Fibroblast of upper back skin (primary cell): ENCODE results near the gene IGHMBP2.
"Not testable (repeated sequence)": the region's sequence is repeated elsewhere in the genome, so short reads cannot be mapped to it uniquely, and the experiment has no call there.

Experiments used
- DNase-seq: peaks from one replicate; pipeline ENCODE4 v3.0.0-alpha.2; 2013

IGHMBP2 gene

DNA sequence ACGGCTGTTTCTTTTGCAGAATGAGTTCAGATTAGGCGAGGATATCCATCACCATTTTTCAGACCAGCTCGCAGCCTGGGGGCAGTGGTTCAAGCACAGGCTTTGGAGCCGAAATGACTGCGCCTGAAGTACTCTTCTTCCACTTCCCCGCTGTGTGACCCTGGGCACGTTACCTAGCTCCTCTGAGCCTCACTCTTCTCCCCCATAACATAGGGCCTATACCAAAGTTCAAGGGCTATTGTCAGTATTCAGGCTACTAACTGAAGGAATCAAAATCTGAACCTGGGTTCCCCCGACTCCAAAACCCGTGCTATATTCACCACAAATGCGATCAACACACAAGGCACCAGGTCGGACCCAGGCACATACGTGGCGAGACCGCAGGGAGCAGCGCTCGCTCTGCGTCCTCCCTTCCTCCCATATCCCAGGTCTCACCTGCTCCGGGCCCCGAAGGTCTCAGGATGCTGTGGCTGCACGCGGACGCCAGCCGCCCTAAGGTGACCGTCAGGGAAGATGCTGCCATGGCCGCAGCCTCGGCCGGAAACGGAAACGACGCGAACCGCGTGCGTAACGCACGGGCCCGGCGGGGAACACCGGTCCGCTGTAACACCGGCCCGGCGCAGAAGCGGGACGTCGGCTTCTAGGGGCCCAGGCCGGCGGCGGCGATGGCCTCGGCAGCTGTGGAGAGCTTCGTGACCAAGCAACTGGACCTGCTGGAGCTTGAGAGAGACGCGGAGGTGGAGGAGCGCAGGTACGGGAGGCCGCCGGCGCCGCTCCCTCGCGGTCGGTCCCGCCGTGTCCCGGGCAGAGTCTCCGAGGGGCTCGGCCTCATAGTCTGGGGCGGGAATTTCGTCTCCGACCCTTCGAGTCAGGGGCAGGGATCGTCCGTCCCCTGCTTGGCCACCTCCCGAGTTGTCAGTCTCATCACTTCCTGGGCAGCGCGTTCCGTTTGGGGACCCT is at the start of gene IGHMBP2, which contains the start of gene MRPL21:
IGHMBP2 (plus strand) TSS at position 604 of the 960 bp plus-strand sequence; CDS start at position 666, 62 bp downstream.
MRPL21 (minus strand) TSS at position 545 of the 960 bp plus-strand sequence; CDS start at position 523, 22 bp downstream.
- peak; percentile 76 for DNase-seq

DNA sequence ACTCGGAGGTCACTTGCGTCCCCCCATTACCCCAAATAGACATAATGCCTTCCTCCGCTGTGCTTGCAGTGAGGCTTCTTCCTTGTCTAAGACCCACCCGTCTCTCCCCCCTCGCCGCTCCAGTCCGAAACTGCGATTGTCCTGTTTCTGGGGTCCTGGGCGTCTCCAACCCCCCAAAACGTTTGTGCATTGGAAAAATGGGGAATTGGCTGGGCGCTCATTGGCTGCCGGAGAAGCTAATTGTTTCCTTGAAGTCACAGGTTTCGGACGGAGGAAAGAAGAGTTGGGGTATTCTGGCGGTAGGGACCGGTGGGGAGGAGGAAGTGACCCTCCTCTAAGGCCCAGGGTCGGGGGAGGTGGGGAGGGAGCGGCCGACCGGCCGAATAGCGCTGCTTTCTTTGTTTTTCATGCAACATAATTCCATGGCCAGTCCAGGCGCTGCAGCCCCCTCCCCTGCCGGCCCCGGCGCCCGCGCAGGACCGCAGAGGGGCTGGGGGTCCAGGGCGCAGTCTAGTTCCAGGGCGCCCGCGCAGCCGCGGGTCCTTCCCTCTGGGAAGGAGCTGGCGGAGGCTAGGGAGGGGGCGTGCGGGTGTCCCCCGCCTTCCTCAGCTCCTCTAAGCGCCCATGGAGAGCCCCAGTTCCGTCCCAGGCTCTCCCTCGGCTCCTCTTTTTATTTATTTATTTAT is 49.3 kb upstream of the IGHMBP2 start:
- DNase-seq: no peak

DNA sequence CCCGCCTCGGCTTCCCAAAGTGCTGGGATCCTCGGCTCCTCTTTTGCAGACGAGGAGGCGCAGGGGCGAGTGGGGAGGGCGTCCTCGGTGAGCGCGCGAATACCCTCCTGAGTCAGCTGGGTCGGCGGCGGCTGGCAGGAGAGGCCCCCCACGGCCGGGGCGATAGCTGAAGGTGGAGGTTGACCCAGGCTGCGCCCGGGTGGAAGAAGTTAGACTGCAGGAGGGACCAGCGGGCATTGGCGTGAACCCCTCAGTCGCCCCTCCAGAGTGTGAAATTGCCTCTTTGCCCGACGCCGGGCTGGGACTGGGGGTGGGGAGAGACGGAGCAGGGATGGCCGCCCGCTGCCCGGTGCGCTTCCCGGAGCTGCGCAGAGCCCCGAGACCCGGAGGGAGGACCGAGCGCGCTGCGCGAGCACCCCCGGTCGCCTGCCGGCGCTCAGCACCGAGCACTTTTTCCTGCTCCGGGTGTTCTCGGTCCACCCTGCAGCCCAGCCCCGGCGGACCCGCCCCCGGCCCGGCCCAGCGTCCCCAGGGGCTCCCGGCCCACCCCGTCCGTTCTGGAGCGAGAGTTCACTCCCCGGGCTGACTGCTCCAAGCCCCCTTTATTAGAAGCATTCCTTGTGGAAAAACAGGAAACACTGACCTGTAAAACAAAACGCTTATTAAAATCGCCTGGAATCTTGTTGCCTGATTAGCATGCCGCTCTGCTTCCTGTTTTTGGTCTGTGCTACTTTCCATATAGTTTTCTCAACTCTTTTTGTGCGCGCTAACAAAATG is 48.3 kb upstream of the IGHMBP2 start:
- DNase-seq: no peak

DNA sequence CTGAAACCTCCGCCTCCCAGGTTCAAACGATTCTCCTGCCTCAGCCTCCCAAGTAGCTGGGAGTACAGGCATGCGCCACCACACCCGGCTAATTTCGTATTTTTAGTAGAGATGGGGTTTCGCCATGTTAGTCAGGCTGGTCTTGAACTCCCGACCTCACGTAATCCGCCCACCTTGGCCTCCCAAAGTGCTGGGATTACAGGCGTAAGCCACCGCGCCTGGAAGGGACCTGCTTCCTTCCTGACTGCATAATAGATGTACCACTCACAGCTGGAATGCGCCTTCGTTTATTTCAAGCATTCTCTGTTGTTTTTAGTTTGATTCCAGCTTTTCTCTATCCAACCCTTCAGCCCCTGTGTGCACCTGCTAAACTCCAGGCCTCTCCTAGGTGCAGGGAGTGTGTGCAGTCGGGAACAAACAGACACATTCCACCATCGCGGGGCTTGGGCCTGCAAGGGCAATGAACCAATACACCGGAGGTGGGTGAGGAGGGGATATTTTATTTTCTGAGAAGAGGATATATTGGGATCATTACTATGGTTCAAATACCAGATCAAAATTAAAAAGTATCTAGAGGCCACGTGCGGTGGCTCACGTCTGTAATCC is 47.2 kb upstream of the IGHMBP2 start:
- DNase-seq: not testable (repeated sequence)

DNA sequence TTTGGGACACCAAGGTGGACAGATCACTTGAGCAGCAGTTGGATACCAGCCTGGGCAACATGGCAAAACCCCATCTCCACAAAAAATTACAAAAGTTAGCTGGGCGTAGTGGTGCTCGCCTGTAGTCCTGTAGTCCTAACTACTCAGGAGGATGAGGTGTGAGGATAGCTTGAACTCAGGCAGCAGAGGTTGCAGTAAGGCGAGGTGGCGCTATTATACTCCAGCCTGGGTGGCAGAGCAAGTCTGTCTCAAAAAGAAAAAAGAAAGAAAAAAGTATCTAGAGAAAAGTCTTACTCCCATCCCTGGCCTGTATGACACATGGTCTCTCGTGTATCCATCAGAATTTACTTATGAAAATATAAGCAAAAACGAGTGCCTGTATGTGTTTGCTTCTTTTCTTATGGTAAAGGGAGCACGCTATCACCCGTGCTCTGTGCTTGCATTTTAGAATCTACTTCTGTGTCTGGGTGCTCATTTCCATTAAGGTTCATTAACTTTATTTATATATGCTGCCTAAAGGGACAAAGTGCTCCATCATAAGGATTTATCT is 46.6 kb upstream of the IGHMBP2 start:
- no peak for DNase-seq

DNA sequence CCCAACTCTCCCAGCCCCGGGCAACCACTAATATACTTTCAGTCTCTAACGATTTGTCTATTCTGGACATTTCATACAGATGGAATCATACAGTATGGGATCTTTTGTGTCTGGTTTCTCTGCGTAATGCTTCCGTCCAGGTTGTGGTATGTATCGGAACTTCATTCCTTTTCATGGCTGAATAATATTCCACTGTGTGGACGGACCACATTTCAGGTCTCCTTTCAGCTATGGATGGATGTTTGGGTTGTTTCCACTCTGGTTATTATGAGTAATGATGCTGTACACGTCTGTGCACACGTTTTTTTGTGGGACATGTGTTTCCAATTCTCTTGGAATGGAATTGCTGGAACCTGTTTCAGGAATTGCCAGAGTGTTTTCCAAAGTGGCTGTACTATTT is 44.6 kb upstream of the IGHMBP2 start:
- DNase-seq: no peak

DNA sequence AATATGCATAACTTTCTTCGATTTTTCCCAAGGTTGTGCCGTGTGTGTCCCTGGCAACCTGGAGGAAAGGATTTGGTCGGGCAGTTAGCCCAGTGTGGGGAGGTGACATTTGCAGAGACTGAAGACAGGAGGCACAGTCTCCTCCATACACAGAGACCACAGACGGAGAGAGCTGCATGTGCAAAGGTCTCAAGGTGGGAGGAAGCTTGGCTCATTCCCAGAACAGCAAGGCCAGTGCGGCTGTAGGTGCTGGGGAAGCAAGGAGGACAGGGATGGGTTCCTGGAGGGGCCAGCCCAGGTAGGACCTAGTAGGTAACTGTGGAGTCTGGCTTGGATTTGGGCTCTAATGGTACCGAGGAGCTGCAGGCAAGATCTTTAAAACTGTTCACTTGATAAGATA is 41.3 kb upstream of the IGHMBP2 start:
- DNase-seq: no peak

DNA sequence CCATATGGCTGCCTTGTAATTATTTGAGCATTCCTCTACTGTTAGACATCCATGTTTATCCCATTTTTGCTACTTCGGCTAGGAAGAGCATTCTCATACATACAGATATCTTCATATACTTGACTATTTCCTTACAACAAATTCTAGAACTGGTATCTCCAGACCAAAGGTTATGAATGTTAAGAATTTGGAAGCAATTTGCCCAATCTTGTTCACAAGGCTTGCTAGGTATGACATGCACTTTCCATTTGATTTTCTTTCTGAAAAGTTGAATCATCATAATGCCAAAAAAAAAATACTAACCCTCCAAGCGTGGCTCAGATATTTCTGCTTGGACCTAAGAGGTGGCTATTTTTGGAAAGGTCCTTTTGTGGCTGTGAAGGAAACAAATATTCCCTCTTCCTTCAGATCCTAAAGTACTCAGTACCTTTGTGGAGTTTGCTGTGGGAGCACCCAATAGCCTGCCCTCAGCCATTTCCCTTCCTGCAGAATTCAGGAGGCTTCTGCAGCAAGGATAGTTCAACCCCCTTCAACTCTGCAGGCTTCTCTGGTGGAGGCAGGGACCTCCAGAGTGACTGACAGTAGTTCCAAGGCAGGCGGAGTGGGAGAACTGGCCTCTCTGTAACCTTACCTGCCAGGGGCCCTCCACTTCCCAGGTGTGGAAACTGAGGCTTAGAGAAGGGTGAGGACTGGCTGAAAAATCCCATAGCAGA is 40.0 kb upstream of the IGHMBP2 start:
- DNase-seq: no peak

DNA sequence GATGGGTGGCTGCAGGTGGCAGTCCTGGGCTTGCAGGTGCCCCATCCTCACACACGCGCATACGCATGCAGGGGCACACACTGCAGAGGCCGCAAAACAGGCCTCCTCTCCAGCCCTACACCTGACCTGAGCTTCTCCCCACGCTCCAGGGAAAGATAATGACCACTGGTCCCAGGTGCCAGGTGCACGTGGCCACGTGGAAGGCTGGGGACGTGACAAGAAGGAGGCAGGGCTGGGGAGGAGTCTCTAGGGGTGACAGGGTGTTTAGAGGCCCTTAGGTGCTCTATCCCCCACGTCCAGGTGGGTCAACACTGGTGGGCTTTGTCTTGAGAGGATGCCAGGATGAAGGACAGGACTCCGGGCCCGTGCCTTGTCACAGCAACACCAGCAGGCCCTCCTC is 38.5 kb upstream of the IGHMBP2 start:
- no peak for DNase-seq

DNA sequence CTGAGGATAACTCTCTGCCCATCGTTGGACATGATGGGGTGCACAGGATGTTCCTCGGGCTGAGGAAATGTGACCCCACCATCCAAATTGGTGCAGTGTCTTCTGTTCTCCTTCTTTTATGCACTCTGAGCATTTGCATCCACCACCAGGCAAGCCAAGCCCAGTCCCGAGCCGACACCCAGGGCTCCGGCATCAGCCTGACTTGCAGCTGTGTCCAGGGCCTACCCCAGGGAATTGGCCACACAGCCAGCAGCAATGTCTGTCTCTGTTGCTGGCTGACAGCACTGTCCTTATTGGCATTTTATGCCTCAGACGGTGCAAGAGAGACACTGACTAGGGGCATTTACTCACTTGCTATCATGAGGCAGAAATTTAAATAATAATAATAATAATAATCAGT is 36.6 kb upstream of the IGHMBP2 start:
- no peak for DNase-seq

DNA sequence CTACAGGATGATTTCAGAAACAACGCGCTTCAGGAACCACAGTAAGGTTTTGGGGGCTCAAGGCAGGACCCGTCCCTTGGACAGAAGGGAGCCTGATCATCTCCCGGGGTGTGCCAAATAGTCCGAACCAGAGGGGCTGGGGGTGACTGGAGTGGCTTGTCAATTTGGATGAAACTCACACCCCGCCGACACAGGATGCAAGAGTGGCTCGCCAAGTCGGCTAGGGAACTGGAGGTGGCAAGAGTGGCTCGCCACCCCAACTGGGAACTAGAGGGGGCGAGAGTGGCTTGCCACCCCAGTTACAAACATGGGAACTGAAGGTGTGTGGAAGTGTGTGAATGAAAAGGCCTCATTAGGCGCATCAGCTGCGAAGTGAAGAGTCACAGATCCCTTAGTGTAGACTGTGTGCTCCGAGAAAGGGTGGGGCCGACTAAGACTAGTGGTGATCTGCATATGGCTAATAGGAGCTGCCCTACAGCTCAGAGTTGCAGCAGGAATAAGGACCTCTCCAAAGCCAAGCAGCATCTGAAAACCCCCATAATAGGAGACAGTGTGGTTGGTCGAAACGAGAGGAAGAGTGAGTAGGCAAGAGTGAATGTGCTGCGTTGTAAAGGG is 35.4 kb upstream of the IGHMBP2 start:
- DNase-seq: no peak

DNA sequence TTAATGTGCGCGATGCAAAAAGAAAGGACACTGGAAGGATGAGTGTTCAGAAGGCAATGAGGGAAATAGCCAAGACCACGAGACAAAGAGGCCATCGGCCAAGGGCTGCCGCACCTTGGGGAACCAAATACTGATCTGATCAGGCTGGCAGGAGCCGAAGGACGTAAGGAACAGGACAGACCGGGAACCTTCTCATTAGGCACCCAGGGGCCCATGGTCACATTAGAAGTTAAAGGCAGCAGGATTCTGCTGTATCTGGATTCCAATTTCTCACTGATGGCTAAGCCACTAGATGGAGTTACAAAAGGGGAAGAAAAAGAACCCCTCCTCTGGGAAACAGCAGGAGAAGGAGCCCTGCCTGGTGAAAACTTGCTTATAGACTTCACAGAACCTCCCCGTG is 33.2 kb upstream of the IGHMBP2 start:
- DNase-seq: no peak

DNA sequence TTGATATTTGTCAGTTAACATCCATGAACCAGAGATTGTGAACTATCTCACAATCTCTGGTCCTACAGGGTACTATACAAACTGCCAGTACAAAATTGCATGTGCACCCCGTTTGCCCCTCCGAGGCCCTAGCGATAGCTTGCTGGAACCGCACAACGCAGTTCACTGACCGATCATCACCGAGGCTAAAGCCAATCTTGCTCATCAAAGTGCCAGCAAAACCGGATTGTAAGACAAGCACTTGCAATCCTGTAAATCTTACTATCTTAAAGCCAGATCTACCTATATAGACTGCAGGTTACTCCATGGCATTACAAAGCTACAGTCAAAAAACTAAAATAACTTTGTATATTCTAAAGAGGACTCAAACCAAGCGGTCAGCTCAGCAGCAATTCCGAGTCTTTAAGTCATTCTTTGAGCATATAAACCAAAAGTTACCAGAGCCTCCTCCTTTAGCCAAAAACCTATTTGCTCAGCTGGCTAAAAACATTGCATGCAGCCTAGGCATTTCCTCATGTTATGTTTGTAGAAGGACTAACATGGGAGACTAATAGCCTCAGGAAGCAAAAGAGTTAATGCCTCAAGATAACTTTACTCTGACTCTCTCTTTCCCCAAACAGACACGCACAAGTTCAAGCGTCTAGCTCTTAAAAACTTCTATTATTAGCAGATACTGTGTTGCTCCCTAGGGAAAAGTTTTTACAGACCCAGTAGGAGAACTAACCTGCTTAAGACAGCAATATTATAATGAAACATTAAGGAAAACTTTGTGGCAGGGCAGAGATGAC is 31.3 kb upstream of the IGHMBP2 start:
- peak; percentile 54 for DNase-seq

DNA sequence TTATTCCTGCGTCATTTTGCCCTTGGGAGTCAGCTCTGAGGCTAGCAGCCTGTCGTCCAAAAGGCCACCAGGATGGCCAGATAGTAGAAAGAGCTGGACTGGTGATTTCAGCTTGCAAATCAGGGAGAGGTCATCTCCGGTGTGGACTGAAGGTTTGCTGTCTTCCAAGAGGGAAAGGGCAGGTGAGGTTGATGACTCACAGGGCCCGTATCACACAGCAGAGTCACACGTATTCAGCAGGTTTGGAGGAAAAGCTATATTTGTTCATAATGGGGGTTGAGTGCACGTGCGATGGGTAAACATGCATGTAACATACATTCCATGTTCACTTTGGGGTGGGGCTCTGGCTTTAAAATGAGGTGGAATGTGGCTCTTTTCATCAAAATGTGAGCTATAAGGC is 25.7 kb upstream of the IGHMBP2 start:
- DNase-seq: no peak

DNA sequence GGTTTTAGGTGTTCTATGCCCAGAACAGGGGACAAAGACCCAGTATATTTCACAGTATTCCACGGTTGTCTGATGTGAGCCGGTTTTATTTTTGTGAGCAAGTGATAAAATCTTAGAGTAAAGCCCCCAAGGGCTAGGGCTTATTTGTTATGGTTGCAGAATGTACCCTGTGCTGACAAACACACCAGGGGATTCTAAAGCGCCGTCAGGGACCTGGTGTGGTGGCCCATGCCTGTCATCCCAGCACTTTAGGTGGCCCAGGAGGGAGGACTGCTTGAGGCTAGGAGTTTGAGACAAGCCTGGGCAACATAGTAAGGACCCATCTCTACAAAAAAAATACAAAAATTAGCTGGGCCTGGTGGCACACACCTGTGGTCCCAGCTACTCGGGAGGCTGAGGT is 22.8 kb upstream of the IGHMBP2 start:
- DNase-seq: no peak

DNA sequence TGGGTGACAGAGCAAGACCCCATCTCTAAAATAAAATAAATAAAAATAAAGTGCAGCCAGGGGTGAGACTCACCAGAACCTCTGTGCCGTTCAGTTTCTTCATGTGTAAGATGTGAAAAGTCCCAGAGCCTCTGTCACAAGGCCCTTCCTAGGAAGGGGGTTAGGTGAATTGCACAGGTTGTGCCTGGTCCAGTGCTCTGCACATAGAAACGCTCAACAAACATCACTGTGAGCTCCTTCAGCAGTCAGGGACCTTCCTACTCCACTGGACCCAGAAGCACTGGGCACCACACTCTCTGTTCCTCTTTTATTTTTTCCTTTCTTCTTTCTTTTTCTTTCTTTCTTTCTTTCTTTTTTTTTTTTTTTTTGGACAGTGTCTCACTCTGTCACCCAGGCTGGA is 22.4 kb upstream of the IGHMBP2 start:
- DNase-seq: no peak

DNA sequence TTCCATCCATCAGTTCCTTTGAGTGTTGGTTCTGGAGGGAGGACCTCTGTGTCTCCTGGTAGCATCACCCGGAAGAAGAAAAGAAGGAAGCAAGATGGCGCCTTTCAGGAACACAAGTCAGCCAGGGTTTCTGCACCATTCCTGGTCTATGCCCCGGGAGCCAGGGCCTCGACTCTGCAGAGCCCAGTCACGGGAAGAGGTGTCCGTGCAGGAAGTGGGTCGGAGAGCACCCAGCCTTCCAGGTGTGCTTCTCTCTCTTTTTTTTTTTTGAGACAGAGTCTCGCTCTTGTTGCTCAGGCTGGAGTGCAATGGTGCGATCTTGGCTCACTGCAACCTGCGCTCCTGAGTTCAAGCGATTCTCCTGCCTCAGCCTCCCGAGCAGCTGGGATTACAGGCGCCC is 21.3 kb upstream of the IGHMBP2 start:
- no peak for DNase-seq

DNA sequence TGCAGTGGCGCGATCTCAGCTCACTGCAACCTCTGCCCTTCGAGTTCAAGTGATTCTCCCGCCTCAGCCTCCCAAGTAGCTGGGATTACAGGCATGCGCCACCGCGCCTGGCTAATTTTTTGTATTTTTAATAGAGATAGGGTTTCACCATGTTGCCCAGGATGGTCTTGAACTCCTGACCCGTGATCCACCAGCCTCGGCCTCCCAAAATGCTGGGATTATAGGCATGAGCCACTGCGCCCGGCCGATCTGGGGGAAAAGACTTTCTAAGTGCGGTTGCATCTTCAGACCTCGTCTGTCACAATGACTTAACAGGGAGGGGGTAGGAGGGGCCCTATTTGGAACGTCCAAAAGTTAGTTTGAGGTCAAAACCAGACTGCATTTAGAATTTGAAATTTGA is 18.9 kb upstream of the IGHMBP2 start:
- not testable (repeated sequence) for DNase-seq

DNA sequence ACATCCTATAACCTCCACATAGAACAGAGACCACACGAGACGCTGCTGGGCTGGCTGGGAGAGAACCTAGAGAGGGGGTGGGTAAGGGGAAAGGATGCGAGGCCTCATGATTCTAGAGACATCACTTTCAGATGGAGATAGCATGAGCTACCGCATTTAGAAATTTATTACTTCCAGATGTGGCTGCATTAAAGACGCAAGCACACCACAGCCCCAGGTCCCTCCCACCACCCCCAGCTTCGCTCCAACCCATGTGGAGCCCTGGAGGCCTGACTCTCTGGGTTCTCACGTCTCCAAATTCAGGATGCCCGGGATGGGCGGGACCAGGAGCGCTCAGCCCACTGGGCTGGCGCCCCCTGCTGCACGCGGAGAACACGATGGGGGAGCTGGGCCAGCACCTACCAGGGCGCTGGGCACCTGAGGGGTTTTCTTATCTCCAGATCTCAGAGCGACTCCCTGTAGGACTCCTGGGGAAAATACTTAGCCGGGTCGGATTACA is 13.7 kb upstream of the IGHMBP2 start:
- peak; percentile 99 for DNase-seq
